Lower leg skin (tissue), 4 donors: ENCODE data around the gene CHPF2. TPM values are rescaled to one million over a fixed set of nuclear protein-coding genes. Genes with fewer than 3 reads are reported as not detected.

Experiments
- DNase-seq, 2 donors: peaks; one replicate each; pipeline ENCODE4 v3.0.0-alpha.2; 2019; ENCODE audit warnings: low spot score in 2 of 2
- H3K4me3 ChIP-seq: fragments of 200-600 bp; sonication (generic); 2 replicates; pipeline ENCODE4 v1.5.1; 2017; ENCODE audit warnings: mild to moderate bottlenecking, low read depth; ENCODE audit not compliant: poor library complexity, severe bottlenecking
- POLR2A ChIP-seq, 2 donors: fragments of 450-650 bp; IDR thresholded peaks; one replicate each; pipeline ENCODE4 v1.6.1; 2016 to 2017; ENCODE audit warnings: antibody characterized with exemption in 2 of 2, mild to moderate bottlenecking in 1 of 2, moderate library complexity in 1 of 2
- WGBS, 2 donors: methylation state at CpG; one replicate each; pipeline ENCODE4 v1.1.5; 2018; 5-methylcytosine and 5-hydroxymethylcytosine counted together
- intact Hi-C: fragments of 100-400 bp; cut with DNase I; formaldehyde crosslinking; loops from one replicate; pipeline ENCODE4 v1.15.0; 2023; ENCODE audit warnings: low total_unique reads
- total RNA-seq, 4 donors: library from RNA; depleted of rRNA; stranded (reverse); fragments of >200 nt; gene quantifications; one replicate each; pipeline ENCODE4 v1.1.0, GENCODE V29; 2016
- TF ChIP-seq, protein P1 (sequence below), 3 donors: fragments of 450-650 bp; IDR thresholded peaks; one replicate each; pipeline ENCODE4 v1.5.1; 2016; ENCODE audit warnings: antibody characterized with exemption in 3 of 3, mild to moderate bottlenecking in 3 of 3, moderate library complexity in 2 of 3

The CHPF2 gene
- total RNA-seq, 4 donors from 2014 or later, result 15.4 to 32.2 (median 26.7) TPM

DNA sequence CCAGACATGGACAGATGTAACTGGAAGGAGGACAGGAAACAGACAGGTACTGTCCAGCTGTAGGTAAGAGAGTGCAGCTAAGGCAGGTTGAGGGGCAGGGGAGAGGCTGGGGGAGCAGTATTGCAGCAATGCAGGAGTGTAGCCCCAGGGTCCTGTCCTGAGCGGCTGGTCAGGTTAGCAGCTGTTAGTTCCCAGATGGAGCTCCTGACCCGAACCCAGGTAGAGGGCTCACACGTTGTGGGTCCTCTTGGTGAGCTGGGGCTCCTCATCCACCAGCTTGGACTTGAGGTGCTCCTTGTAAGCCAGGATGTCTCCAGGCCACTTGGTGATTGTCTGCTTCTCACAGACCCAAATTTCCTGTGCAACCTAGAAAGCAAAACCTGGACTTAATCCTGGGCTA is 18.5 kb upstream of the CHPF2 start:
- no peak for TF ChIP-seq POLR2A (IDR thresholded peaks at IDR 0.05)
- TF ChIP-seq, protein P1, sequence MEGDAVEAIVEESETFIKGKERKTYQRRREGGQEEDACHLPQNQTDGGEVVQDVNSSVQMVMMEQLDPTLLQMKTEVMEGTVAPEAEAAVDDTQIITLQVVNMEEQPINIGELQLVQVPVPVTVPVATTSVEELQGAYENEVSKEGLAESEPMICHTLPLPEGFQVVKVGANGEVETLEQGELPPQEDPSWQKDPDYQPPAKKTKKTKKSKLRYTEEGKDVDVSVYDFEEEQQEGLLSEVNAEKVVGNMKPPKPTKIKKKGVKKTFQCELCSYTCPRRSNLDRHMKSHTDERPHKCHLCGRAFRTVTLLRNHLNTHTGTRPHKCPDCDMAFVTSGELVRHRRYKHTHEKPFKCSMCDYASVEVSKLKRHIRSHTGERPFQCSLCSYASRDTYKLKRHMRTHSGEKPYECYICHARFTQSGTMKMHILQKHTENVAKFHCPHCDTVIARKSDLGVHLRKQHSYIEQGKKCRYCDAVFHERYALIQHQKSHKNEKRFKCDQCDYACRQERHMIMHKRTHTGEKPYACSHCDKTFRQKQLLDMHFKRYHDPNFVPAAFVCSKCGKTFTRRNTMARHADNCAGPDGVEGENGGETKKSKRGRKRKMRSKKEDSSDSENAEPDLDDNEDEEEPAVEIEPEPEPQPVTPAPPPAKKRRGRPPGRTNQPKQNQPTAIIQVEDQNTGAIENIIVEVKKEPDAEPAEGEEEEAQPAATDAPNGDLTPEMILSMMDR (IDR thresholded peaks at IDR 0.05), result no peak
- no peak overlapping the region for H3K4me3 ChIP-seq
- intact Hi-C loops, result no loop called here
- no peak for DNase-seq
- WGBS, 2 donors, result 74 to 77% methylated on average over 3 of the region's 3 CpGs

DNA sequence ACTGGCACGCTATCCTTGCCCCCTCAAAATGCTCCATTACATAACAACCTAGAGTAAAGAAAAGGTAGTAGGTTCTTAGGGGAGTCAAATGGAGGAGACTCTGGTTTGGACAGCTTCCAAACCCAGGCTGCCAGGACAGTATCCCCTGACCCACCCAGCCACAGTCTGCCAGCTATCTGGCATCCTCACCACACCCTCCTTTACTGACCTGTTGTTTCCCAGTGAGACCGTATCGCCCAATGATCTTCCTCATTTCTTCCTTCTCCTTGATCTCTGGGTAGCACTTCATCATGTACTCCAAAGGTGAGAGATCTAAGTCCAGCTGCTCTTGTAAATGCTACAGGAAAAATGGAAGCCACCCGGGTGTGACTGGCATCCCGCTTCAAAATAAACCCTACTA is 16.9 kb upstream of the CHPF2 start:
- TF ChIP-seq, protein P1 (IDR thresholded peaks at IDR 0.05), result no peak
- no peak for TF ChIP-seq POLR2A (IDR thresholded peaks at IDR 0.05)
- WGBS, 2 donors, result 92 to 94% methylated on average over 5 of the region's 5 CpGs
- no peak for DNase-seq
- intact Hi-C loops, result no loop called here
- no peak overlapping the region for H3K4me3 ChIP-seq

DNA sequence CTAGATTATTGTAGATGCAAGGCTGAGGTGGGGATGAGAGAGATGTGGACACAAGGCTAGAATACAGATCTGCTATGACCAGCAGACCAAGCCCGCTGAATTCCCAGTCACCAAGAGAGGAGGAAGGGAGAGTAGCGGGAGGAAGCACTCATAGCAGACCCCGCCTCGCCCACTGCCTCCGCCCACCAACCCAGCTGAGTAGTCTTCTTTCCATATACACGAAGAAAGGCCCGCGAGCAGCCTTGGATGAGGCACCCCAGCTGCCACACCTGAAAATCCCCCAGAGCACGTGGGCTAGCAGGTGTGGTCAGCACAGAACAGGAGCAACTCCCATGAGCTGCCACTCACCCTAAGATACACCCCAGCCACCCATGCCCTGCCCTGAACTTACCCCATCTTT is 14.1 kb upstream of the CHPF2 start:
- 75 to 78% methylated on average over 9 of the region's 9 CpGs for WGBS, 2 donors

DNA sequence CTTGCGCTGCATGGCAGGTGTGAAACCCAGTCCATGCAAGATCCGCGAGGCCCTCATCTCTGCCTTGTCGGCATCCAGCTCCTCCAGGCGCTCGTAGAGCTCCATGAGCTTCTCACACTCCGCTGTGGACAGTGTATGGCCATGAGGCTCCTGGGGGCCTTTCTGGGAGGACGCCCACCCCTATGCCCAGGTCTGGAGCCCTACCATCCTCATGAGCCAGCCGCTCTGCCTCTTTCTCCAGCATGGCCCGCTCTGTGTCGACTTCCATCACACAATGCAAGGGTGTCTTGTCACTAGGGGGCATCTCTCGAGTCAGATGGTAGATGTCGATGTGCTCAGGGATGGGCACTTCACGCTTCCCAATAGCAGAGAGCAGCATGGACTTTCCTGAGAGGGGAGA is 8.6 kb upstream of the CHPF2 start:
- 92 to 94% methylated on average over 14 of the region's 14 CpGs for WGBS, 2 donors
- no peak for TF ChIP-seq POLR2A (IDR thresholded peaks at IDR 0.05)
- TF ChIP-seq, protein P1 (IDR thresholded peaks at IDR 0.05), result no peak
- intact Hi-C loops, result no loop called here
- no peak for DNase-seq
- H3K4me3 ChIP-seq, result no peak overlapping the region

More for the DNA sequence above, 14.1 kb upstream of the CHPF2 start:
- no peak for DNase-seq
- intact Hi-C loops, result no loop called here
- H3K4me3 ChIP-seq, result no peak overlapping the region
- no peak for TF ChIP-seq POLR2A (IDR thresholded peaks at IDR 0.05)
- TF ChIP-seq, protein P1 (IDR thresholded peaks at IDR 0.05), result no peak

DNA sequence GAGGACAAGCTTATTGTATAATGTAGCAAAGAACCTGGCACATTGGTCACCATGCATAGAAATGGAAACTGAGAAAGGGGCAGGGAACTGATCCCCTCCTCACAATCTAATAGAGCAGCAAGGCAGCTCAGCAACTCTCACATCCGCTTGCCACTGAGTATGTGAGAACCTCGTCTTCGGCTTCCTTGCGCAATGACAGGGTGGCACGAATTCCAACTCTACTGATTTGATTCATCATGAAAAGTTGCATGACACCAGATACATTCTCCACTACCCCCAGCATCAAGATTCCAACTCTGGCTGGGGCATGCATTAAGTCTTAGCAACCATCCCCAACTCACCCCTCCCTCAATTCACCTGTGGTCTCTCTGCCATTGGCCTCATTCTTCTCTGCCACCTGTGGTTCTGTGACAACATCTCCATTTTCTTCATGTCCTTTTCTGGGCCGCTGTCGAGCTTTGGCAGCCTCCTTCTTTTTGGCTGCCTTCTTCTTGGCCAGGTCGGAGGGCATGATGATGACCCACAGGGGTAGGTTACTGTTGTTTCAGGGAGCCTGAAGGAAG is 6.3 kb upstream of the CHPF2 start:
- DNase-seq, result no peak
- WGBS, 2 donors, result 51 to 56% methylated on average over 8 of the region's 8 CpGs
- peak overlapping the region; percentile 69 for H3K4me3 ChIP-seq
- TF ChIP-seq, protein P1 (IDR thresholded peaks at IDR 0.05), result no peak
- no peak for TF ChIP-seq POLR2A (IDR thresholded peaks at IDR 0.05)
- intact Hi-C loops, result no loop called here

DNA sequence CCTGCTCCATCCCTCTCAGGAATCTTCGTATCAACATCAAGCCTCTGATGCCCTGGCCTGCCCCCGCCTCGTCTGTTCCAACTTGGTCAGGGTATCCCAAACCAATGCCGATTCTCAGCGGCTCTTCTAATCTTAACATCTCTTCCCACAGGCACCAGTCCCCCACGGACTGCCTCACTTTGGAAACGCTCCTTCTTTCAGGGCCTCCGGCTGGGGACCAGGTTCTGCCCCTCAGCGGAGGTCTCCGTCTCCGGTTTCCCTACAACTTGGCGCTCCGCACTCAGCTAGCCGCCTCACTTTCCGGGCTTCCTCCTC is 5.8 kb upstream of the CHPF2 start:
- WGBS, 2 donors, result 0 to 2% methylated on average over 15 of the region's 15 CpGs

More for the DNA sequence above, 5.8 kb upstream of the CHPF2 start:
- TF ChIP-seq, protein P1 (IDR thresholded peaks at IDR 0.05), result no peak
- no peak for TF ChIP-seq POLR2A (IDR thresholded peaks at IDR 0.05)
- intact Hi-C loops, result no loop called here
- DNase-seq, result no peak
- H3K4me3 ChIP-seq, result peak overlapping the region; percentile 69
